LoVo (cell line): ENCODE measurements around the gene CAMTA1.

Source experiments
- DNase-seq: peaks from one replicate; pipeline ENCODE4 v3.0.0-alpha.2; 2016; ENCODE audit warnings: low spot score

Gene CAMTA1

DNA sequence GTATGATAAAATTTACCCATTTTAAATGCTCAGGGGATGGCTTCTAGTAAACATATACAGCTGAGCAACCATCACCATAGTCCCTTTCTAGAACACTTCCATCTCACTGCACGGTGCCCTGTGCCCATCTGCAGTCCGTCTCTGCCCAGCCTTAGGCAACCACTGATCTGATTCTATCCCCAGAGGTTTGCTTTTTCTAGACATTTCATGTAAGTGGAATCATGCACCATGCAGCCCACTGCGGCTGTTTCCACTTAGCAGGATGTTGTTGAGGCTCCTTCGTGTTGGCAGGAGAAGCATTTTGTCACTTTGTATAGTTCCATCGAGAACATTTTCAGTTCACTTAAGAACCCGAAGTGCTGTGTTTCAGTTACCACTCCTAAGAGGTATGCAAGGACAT is 958.1 kb downstream of the CAMTA1 start:
- DNase-seq: no peak

GRCh38 chr1:7744882-7745281 is 959.6 kb downstream of the CAMTA1 start:
- no peak for DNase-seq

DNA sequence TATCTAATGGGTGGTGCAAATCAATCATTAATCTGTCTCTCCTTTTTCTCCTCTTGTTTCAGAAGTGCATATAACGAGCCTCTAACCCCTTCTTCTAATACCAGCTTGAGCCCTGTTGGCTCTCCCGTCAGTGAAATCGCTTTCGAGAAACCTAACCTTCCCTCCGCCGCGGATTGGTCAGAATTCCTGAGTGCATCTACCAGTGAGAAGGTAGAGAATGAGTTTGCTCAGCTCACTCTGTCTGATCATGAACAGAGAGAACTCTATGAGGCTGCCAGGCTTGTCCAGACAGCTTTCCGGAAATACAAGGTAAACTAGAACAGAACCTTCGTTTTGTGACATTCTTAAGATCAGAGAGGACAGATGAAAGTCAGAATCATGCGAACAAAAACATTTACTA is 960.5 kb downstream of the CAMTA1 start:
- no peak for DNase-seq

- DNase-seq: no peak
Measured at GRCh38 chr1:7747605-7748004, 962.4 kb downstream of the CAMTA1 start.

DNA sequence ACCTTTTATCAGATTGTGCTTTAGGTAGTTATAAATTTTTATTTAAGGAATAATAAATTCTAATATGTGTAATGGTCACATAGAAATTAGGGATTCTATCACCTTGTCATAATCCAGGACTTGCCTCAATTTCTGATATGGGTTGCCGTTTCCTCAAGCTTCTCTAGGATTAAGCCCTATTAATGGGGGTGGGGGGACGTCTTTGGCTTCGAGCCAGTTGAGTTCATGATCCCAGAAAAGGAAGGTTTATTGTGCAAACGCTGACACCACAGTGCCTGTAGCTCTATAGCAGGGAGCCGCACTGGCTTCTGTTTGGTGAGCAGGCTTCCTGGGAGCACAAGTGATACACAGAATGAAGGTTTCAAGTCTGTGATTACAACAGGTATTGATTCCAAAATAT is 963.9 kb downstream of the CAMTA1 start:
- no peak for DNase-seq

- no peak for DNase-seq
Measured at GRCh38 chr1:7751174-7751573, 965.9 kb downstream of the CAMTA1 start.

DNA sequence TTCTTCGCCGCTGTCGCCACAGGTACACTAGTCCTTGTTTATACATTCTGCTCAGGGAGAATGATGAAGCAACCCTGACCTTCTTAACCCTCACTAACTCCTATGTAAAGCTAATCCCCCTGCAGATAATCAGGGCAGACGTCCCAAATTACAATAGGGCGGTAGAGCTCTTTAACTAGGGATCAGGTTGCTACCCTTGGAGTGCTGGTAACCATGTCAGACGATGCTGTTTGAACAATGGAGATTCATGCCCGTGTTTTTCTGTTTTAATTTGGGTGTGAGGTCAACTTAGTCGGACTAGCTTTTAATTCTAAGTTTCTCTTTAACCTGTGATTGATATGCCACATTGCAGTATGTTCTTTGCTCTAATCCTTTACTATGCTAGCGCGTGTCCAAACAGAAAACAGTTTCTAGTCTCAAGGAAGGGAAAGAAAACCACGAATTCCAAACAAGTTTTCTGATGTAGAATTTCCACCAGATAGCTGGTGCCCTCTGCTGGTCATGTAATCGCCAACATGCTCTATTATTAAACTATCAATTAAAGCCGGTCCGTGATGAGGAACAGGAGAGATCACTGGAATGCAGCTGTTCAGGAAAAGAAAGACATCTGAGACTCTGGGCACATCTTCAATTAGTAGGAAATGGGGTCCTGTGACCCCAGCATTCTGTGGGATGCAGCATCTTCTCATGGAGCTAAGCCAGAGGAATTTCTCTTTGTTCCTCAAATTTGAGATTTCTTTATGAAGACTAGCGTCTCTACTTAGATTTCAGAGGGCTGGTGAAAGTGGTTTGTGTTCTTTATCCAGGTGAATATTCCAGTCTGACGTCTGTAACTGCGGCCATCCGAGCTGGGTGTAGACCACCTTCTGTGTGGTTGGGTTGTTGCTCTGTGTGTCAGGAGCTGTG is 967.5 kb downstream of the CAMTA1 start:
- peak; percentile 69 for DNase-seq

DNA sequence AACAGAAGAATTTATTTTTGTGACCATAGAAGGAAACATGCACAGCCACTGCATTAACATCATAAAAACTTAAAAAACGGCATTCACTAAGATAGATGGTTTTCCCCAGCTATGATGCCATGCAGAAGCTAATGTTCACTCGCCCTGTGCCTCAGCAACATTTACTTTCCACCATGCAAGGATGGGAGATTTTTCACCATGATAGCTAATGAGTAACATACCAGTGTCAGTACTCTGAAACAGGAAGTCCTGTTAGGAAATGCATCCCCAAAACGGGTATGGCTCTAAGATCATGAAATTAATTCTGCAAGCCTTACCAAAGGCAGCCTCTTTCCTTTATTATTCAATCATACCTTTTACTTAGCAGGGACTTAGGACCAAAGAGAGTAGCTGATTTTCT is 968.4 kb downstream of the CAMTA1 start:
- DNase-seq: no peak

DNA sequence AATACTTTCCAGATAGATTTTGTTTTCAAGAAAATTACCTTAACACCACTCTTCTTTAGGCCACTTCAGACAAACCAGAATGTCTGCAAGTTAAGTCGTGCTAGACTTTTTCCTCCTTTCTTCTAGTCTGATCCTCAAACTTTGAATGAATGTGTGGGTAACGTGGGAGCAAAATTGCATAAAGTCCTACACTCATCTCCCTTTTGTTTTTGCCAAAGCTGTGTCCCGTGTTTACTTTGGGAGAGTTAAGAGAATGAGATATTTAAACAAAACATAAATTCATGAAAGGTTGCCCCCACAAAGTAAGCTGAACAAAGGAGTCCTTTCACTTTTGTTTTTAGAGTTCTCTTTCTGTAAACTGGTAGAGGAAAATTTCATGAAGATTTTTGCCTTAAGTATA is 969.0 kb downstream of the CAMTA1 start:
- no peak for DNase-seq

GRCh38 chr1:7755448-7755847 is 970.2 kb downstream of the CAMTA1 start:
- no peak for DNase-seq

GRCh38 chr1:7760245-7760644 is 975.0 kb downstream of the CAMTA1 start:
- no peak for DNase-seq

DNA sequence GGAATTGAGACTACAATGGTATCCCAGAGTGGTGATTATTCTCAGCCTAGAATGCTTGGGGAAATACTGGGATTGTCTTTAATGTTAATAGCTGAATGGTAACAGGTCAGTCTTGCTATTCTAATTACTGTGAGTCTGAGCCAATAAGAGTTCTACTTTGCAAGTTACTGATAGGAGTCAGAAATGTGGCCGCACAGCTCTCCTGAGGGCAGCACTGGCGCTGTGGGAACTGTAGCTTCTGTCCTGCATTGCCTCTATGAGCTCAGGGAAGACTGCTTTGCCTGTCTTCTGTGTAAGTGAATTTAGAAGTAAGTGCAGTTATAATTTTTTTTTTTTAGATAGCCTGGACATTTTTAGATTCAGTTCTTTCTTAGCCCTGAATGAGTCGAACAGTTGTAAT is 975.8 kb downstream of the CAMTA1 start:
- no peak for DNase-seq

DNA sequence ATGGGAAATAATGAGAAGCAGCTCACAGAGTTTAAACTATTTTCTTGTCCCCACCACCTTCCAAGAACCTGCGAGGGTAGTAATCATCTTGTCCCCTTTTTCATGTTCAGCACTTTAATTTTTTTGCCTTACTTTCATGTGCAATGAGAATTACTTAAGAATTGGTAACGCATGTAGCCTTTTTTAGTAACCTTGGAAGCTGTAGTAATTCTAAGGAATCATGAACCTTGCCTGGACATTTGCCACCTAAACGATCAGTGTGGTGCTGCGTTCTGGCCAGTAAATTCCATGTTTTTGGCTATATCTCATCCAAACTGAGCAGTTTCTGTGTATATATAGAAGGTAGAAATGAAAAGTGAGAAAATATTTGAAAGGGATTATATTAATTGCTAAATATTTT is 981.9 kb downstream of the CAMTA1 start:
- DNase-seq: no peak

DNA sequence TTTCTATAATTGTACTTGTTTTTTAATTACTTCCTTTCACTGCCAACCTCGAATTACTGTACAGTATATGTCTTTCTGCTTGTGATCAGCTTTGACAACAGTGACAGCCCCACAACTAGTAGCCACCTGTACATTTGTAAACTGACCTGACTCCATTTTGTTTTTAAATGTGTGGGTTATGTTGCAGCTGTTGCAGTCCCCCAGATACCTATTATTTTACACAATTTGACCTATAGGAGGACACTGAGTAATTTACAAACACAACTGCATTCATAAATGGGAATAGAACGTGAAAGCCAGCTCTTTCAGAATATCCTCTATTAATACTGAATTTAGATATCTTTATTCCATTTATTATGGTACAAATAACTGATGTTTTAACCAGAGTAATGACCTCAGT is 983.3 kb downstream of the CAMTA1 start:
- no peak for DNase-seq

- DNase-seq: no peak
Measured at GRCh38 chr1:7769673-7770412, 984.6 kb downstream of the CAMTA1 start.

DNA sequence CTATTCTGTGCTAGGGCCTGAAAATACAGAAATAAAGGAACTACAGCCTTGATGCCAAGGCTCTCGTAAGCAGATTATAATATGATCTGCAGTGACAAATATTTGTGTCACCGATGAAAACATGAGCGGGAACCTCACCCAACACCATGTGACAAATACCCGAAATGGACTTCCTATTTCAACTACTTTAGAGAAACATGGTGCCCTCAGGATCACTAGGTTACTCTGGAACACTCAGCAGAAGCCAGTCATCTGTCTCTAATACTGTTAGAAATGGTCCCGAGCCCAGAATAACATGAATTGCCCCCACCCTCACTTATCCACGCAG is 985.4 kb downstream of the CAMTA1 start:
- peak; percentile 2 for DNase-seq

GRCh38 chr1:7770997-7771822 is 986.0 kb downstream of the CAMTA1 start, which contains the start of gene VAMP3:
Gene VAMP3 (plus strand): TSS chr1:7771296. CDS start chr1:7771384, 88 bp downstream.
- DNase-seq: peak; percentile 89

DNA sequence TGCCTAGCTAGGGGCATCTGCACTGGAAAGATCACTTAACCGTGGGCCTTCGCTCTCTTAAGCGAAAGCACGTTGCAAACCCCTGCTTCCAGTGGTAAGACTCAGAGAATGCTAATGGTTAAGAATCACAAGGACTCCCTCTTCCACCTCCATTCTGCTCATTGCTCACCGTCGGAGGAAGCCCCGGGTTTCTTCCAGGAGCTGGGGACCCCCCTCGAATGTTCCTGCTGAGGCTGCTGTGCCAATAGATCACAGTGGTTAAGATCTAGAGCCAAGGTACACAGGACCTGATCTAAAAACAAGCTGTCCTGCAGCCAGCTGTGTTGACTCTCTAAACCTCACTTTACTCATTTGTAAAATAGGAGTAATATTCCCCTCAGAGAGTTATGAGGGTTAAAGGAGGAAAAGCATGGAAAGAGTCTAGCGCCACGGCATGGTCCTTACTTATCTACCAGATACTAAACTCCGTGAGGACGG is 986.6 kb downstream of the CAMTA1 start:
- no peak for DNase-seq

DNA sequence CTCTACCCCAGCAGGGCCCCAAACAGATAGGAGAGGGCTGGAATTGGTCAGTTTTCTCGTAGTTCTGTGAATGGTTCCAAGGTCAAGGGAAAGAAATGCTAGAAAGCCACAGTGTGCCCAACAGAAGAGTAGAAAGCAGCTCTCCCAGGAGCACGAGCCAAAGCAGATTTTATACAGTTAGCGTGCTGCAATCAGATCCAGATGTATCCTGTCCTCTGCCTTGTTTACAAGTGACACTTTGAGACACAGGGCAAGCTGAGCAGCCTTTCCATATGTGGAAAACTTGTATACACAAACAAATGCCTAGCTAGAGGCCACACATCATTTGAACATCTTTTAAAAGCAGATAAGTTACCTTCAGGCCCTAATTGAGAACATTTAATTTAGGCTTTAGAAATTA is 992.3 kb downstream of the CAMTA1 start:
- no peak for DNase-seq

DNA sequence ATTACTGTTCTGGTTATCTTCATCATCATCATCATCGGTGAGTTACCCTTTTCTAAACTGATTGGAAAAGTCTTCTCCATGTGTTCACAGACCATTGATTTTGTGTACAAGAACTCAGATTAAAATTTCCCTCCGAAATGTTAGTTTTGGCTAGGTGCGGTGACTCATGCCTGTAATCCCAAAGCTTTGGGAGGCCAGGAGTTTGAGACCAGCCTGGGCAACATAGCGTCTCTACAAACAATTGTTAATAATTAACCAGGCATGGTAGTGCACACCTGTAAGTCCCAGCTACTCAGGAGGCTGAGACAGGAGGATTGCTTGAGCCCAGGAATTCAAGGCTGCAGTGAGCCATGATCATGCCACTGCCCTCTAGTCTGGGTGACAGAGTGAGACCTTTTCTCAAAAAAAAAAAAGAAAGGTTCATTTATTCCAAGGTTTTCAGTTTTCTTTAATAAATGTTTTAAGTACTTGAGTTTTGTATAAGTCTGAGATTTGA is 992.9 kb downstream of the CAMTA1 start:
- DNase-seq: no peak

- no peak for DNase-seq
Measured at GRCh38 chr1:7780976-7781375, 995.7 kb downstream of the CAMTA1 start.

- DNase-seq: no peak
Measured at GRCh38 chr1:7781501-7781900, 996.2 kb downstream of the CAMTA1 start.
